ENCODE data around the gene NCK2. TPM values are rescaled to one million over a fixed set of nuclear protein-coding genes. Genes with fewer than 3 reads are reported as not detected.

The NCK2 gene
- polyA plus RNA-seq, 1 experiment: 20.5 TPM

DNA sequence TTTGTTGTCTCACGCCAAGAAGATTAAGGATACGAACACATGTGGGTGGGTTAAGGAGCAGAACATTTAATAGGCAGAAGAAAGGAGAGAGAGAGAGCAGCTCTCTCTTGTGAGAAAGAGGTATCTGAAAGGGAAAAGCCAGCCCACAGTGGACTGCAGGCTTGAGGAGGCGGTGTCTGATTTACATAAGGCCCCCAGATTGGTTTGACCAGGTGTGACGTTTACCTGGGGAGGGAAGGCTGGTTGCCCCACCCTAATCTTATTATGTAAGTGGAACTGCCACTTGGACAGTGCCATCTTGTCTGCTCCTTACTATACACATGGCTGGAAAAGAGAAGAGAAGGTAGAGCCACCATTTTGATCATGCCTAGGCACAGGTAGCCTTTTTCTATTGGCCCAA, 189.2 kb downstream of the NCK2 start:
- CTCF ChIA-PET: no interaction called here
- DNase-seq (ENCODE audit: low read depth, low spot score): no peak
- Histone ChIP-seq H3K27ac (ENCODE audit: low read depth, low read length) (no peak overlapping the region), H3K27me3 (ENCODE audit: control insufficient read depth, insufficient read depth, low read length) (peaks cover 5% of the 10 kb centered on the region), H3K4me3 (ENCODE audit: low read depth, low read length) (no peak overlapping the region), H3K9me3 (ENCODE audit: control insufficient read depth, insufficient read depth, low read length) (no peaks in the 10 kb centered on the region)
- TF ChIP-seq CTCF (IDR thresholded peaks at IDR 0.05; ENCODE audit: low read depth, low read length): no peak
- POLR2A ChIA-PET: no interaction called here

- H3K4me3 ChIP-seq (ENCODE audit: low read depth, low read length): no peak overlapping the region
- DNase-seq (ENCODE audit: low read depth, low spot score): no peak
- no peak overlapping the region for H3K27ac ChIP-seq (ENCODE audit: low read depth, low read length)
- TF ChIP-seq CTCF (IDR thresholded peaks at IDR 0.05; ENCODE audit: low read depth, low read length): no peak
- ChIA-PET POLR2A (no interaction called here), CTCF (no interaction called here)
- H3K9me3 ChIP-seq (ENCODE audit: control insufficient read depth, insufficient read depth, low read length): no peaks in the 10 kb centered on the region
- peaks cover 5% of the 10 kb centered on the region for H3K27me3 ChIP-seq (ENCODE audit: control insufficient read depth, insufficient read depth, low read length)
Measured at GRCh38 chr2:105934467-105934866, 189.8 kb downstream of the NCK2 start.

- POLR2A ChIA-PET: no interaction called here
- no peak for DNase-seq (ENCODE audit: low read depth, low spot score)
Measured at GRCh38 chr2:105935063-105935462, 190.4 kb downstream of the NCK2 start.

GRCh38 chr2:105936954-105937353, 192.2 kb downstream of the NCK2 start:
- no peak for TF ChIP-seq CTCF (IDR thresholded peaks at IDR 0.05; ENCODE audit: low read depth, low read length)
- Histone ChIP-seq H3K4me3 (ENCODE audit: low read depth, low read length) (no peak overlapping the region), H3K27ac (ENCODE audit: low read depth, low read length) (no peak overlapping the region), H3K27me3 (ENCODE audit: control insufficient read depth, insufficient read depth, low read length) (peaks cover 2% of the 10 kb centered on the region), H3K9me3 (ENCODE audit: control insufficient read depth, insufficient read depth, low read length) (no peaks in the 10 kb centered on the region)
- ChIA-PET CTCF (no interaction called here), POLR2A (no interaction called here)
- DNase-seq (ENCODE audit: low read depth, low spot score): no peak

More at GRCh38 chr2:105935063-105935462, 190.4 kb downstream of the NCK2 start:
- no peak overlapping the region for H3K4me3 ChIP-seq (ENCODE audit: low read depth, low read length)
- TF ChIP-seq CTCF (IDR thresholded peaks at IDR 0.05; ENCODE audit: low read depth, low read length): no peak
- peaks cover 5% of the 10 kb centered on the region for H3K27me3 ChIP-seq (ENCODE audit: control insufficient read depth, insufficient read depth, low read length)
- CTCF ChIA-PET: no interaction called here
- no peaks in the 10 kb centered on the region for H3K9me3 ChIP-seq (ENCODE audit: control insufficient read depth, insufficient read depth, low read length)
- H3K27ac ChIP-seq (ENCODE audit: low read depth, low read length): no peak overlapping the region

DNA sequence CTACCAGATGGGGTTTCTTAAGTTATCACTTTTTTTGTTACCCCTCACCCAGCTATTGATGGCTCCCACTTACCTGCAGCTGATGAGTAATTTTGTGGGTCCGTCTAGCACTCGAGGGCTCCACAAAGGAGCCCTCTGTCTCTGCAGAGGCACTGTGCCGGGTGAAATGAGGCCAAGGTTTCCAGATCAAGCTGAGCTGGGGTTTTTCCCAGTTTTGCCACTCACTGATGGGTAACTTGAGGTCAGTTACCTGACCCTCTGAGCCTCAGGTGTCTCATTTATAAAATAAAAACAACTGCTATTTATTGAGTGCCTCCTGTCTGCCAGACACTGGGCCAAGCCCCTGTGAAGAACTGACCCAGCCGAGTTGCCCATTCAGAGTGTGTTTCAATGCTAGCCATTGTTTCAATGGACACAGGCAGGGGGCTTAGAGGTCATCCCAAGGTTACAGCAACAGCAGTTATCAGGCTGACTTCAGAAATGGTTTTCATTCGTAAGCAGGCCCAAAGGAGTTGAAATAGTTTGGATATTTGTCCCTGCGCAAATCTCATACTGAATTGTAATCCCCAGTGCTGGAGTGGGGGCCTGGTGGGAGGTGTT, 192.9 kb downstream of the NCK2 start:
- no peaks in the 10 kb centered on the region for H3K9me3 ChIP-seq (ENCODE audit: control insufficient read depth, insufficient read depth, low read length)
- H3K27ac ChIP-seq (ENCODE audit: low read depth, low read length): no peak overlapping the region
- no peak overlapping the region for H3K4me3 ChIP-seq (ENCODE audit: low read depth, low read length)
- no peak for TF ChIP-seq CTCF (IDR thresholded peaks at IDR 0.05; ENCODE audit: low read depth, low read length)
- CTCF ChIA-PET: no interaction called here
- H3K27me3 ChIP-seq (ENCODE audit: control insufficient read depth, insufficient read depth, low read length): peaks cover 2% of the 10 kb centered on the region
- POLR2A ChIA-PET: no interaction called here
- no peak for DNase-seq (ENCODE audit: low read depth, low spot score)
